Measurements from ENCODE around the gene THAP12. TPM values are rescaled to one million over a fixed set of nuclear protein-coding genes. Genes with fewer than 3 reads are reported as not detected.

Gene THAP12
- total and polyA plus RNA-seq, 2 donors from 2014 or later = 19.5 to 39.3 TPM

DNA sequence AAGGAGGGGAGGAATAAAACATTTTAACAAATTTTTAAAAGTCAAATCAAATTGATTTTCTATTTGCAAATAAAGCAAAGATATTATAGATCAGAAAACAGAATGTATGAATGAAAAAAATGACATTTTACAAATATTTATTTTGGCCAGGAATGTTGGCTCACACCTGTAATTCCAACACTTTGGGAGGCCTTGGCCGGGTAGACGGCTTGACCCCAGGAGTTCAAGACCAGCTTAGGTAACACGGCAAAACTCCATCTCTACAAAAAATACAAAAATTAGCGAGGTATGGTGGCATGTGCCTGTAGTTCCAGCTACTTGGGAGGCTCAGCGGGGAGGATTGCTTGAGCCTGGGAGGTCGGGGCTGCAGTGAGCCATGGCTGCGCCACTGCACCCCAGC is 18.2 kb downstream of the THAP12 start:
- Histone ChIP-seq H3K27me3 (ENCODE audit: control insufficient read depth, insufficient read depth, low read length) (no peaks in the 10 kb centered on the region), H3K9me3 (ENCODE audit: control insufficient read depth in 2 of 3, insufficient read depth in 1 of 3, low read length in 3 of 3) (no peaks in the 10 kb centered on the region), H3K9ac (ENCODE audit: low read length in 3 of 3) (no peak overlapping the region), H3K4me3 (ENCODE audit: low read length in 3 of 3) (no peak overlapping the region), H3K4me1 (ENCODE audit: control insufficient read depth in 2 of 3, insufficient read depth in 2 of 3, low read depth in 1 of 3, low read length in 3 of 3) (no peaks in the 10 kb centered on the region), H3K36me3 (ENCODE audit: control insufficient read depth in 2 of 3, insufficient read depth in 3 of 3, low read length in 3 of 3) (no peaks in the 10 kb centered on the region), H3K27ac (ENCODE audit: low read depth in 2 of 2, low read length in 2 of 2) (no peak overlapping the region)
- FAIRE-seq = no peak
- DNase-seq = no peak
- TF ChIP-seq, protein P1, sequence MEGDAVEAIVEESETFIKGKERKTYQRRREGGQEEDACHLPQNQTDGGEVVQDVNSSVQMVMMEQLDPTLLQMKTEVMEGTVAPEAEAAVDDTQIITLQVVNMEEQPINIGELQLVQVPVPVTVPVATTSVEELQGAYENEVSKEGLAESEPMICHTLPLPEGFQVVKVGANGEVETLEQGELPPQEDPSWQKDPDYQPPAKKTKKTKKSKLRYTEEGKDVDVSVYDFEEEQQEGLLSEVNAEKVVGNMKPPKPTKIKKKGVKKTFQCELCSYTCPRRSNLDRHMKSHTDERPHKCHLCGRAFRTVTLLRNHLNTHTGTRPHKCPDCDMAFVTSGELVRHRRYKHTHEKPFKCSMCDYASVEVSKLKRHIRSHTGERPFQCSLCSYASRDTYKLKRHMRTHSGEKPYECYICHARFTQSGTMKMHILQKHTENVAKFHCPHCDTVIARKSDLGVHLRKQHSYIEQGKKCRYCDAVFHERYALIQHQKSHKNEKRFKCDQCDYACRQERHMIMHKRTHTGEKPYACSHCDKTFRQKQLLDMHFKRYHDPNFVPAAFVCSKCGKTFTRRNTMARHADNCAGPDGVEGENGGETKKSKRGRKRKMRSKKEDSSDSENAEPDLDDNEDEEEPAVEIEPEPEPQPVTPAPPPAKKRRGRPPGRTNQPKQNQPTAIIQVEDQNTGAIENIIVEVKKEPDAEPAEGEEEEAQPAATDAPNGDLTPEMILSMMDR (IDR thresholded peaks at IDR 0.05; ENCODE audit: borderline replicate concordance, extremely low read depth, insufficient read depth) = no peak
- intact Hi-C loops (cut with DNase I) = no loop called here

DNA sequence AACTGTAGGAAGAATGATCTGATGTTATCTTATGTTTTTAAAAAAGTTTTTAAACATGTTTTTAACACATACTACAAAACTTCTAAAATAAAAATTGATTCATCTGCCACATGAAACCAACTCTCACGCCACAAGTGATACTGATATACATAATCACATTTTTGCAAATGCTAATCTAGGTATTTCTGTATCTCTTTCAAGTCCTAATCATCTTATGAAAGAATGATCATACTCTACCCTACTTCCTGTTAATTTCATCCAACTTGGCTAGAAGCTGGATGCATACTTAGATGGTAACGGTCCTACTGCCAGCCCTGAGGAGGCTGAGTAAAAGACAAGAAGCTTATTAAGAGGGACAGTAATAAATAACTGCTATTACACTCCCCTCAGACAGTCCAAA is 19.2 kb downstream of the THAP12 start:
- Histone ChIP-seq H3K9me3 (ENCODE audit: control insufficient read depth in 2 of 3, insufficient read depth in 1 of 3, low read length in 3 of 3) (no peaks in the 10 kb centered on the region), H3K27ac (ENCODE audit: low read depth in 2 of 2, low read length in 2 of 2) (no peak overlapping the region), H3K9ac (ENCODE audit: low read length in 3 of 3) (no peak overlapping the region), H3K27me3 (ENCODE audit: control insufficient read depth, insufficient read depth, low read length) (no peaks in the 10 kb centered on the region), H3K36me3 (ENCODE audit: control insufficient read depth in 2 of 3, insufficient read depth in 3 of 3, low read length in 3 of 3) (no peaks in the 10 kb centered on the region), H3K4me3 (ENCODE audit: low read length in 3 of 3) (no peak overlapping the region), H3K4me1 (ENCODE audit: control insufficient read depth in 2 of 3, insufficient read depth in 2 of 3, low read depth in 1 of 3, low read length in 3 of 3) (no peaks in the 10 kb centered on the region)
- FAIRE-seq = no peak
- TF ChIP-seq, protein P1 (IDR thresholded peaks at IDR 0.05; ENCODE audit: borderline replicate concordance, extremely low read depth, insufficient read depth) = no peak
- intact Hi-C loops (cut with DNase I) = no loop called here
- no peak for DNase-seq

GRCh38 chr11:76361374-76361773 is 19.6 kb downstream of the THAP12 start:
- intact Hi-C loops (cut with DNase I) = no loop called here
- no peaks in the 10 kb centered on the region for H3K4me1 ChIP-seq (ENCODE audit: control insufficient read depth in 2 of 3, insufficient read depth in 2 of 3, low read depth in 1 of 3, low read length in 3 of 3)

More at GRCh38 chr11:76361374-76361773, 19.6 kb downstream of the THAP12 start:
- Histone ChIP-seq H3K9ac (ENCODE audit: low read length in 3 of 3) (no peak overlapping the region), H3K9me3 (ENCODE audit: control insufficient read depth in 2 of 3, insufficient read depth in 1 of 3, low read length in 3 of 3) (no peaks in the 10 kb centered on the region), H3K27me3 (ENCODE audit: control insufficient read depth, insufficient read depth, low read length) (no peaks in the 10 kb centered on the region), H3K4me3 (ENCODE audit: low read length in 3 of 3) (no peak overlapping the region), H3K36me3 (ENCODE audit: control insufficient read depth in 2 of 3, insufficient read depth in 3 of 3, low read length in 3 of 3) (peaks cover 0 to under 1% (median 0%) of the 10 kb centered on the region in 3 donors), H3K27ac (ENCODE audit: low read depth in 2 of 2, low read length in 2 of 2) (no peak overlapping the region)
- DNase-seq (no peak), FAIRE-seq (no peak)
- TF ChIP-seq, protein P1 (IDR thresholded peaks at IDR 0.05; ENCODE audit: borderline replicate concordance, extremely low read depth, insufficient read depth) = no peak

Measured in kidney (tissue), 14 donors.